Nephron (organoid): Measurements from ENCODE around the gene CD300H.

Experiments
- H3K27ac Mint-ChIP-seq, 3 experiments: 2 replicates each; pipeline ENCODE4 v1.8.0; 2020; ENCODE audit warnings: mixed read lengths in 3 of 3, mild to moderate bottlenecking in 2 of 3, moderate library complexity in 1 of 3
- H3K27me3 Mint-ChIP-seq: 2 replicates; pipeline ENCODE4 v1.8.0; 2021; ENCODE audit warnings: low read depth, mild to moderate bottlenecking, moderate library complexity, mixed read lengths
- H3K36me3 Mint-ChIP-seq: 2 replicates; pipeline ENCODE4 v1.8.0; 2020; ENCODE audit warnings: low read depth, mixed read lengths
- H3K4me1 Mint-ChIP-seq: 2 replicates; pipeline ENCODE4 v1.8.0; 2020; ENCODE audit warnings: mixed read lengths
- H3K4me3 Mint-ChIP-seq, 3 experiments: 2 replicates each; pipeline ENCODE4 v1.8.0; 2020; ENCODE audit warnings: mild to moderate bottlenecking in 3 of 3, mixed read lengths in 3 of 3, moderate library complexity in 2 of 3
- H3K9me3 Mint-ChIP-seq: 2 replicates; pipeline ENCODE4 v1.8.0; 2020; ENCODE audit warnings: mixed read lengths
- TF ChIP-seq, protein P1 (sequence below), 3 experiments: fragments of 200-600 bp; sonication (generic); IDR thresholded peaks; one replicate each; pipeline ENCODE4 v1.5.0; 2021; ENCODE audit warnings: antibody characterized with exemption in 3 of 3; ENCODE audit not compliant: unreplicated experiment in 3 of 3

The CD300H gene

DNA sequence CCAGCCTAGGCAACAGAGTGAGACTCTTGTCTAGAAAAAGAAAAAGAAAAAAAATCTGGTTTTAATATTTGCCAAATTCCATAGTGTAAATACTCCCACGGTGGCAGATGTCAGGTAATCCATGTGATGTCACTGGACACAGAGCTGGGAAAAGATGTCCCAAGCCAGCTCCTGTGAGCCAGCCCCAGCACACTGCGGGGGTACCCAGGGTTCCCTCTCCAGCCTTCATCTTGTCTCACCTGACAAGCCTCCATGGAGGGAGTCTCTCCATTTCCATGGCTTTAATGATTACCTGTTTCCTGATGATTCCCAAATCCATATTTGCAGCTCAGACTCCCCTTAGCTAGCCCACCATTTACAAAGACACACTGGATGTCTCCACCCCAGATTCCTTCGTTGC, 40.6 kb downstream of the CD300H start:
- Mint-ChIP-seq H3K9me3 (no peaks in the 10 kb centered on the region), H3K27ac (no peak overlapping the region), H3K27me3 (peaks cover 46% of the 10 kb centered on the region), H3K4me1 (no peaks in the 10 kb centered on the region), H3K36me3 (no peaks in the 10 kb centered on the region), H3K4me3 (no peak overlapping the region)
- TF ChIP-seq, protein P1, sequence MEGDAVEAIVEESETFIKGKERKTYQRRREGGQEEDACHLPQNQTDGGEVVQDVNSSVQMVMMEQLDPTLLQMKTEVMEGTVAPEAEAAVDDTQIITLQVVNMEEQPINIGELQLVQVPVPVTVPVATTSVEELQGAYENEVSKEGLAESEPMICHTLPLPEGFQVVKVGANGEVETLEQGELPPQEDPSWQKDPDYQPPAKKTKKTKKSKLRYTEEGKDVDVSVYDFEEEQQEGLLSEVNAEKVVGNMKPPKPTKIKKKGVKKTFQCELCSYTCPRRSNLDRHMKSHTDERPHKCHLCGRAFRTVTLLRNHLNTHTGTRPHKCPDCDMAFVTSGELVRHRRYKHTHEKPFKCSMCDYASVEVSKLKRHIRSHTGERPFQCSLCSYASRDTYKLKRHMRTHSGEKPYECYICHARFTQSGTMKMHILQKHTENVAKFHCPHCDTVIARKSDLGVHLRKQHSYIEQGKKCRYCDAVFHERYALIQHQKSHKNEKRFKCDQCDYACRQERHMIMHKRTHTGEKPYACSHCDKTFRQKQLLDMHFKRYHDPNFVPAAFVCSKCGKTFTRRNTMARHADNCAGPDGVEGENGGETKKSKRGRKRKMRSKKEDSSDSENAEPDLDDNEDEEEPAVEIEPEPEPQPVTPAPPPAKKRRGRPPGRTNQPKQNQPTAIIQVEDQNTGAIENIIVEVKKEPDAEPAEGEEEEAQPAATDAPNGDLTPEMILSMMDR (IDR thresholded peaks at IDR 0.05; ENCODE audit: unreplicated experiment in 3 of 3): no peak

GRCh38 chr17:74525781-74526288, 41.5 kb downstream of the CD300H start:
- Mint-ChIP-seq H3K27ac (no peak overlapping the region), H3K36me3 (no peaks in the 10 kb centered on the region), H3K27me3 (peaks cover 42% of the 10 kb centered on the region), H3K4me1 (no peaks in the 10 kb centered on the region), H3K9me3 (peaks cover 2% of the 10 kb centered on the region), H3K4me3 (no peak overlapping the region)
- TF ChIP-seq, protein P1 (IDR thresholded peaks at IDR 0.05; ENCODE audit: unreplicated experiment in 3 of 3): no peak

DNA sequence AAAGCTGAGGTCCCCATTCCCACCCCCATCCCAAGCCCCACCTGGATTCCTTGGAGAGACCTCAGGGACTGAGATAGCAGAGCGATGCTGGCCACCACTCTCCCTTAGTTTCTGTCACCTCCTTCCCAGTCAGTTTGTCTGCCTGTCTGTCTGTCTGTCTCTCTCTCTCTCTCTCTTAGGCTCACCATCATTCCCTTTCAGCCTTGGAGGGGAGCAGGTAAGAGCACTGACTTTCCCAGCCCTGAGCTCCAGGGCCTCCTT, 41.9 kb downstream of the CD300H start:
- no peak overlapping the region for H3K4me3 Mint-ChIP-seq
- TF ChIP-seq, protein P1 (IDR thresholded peaks at IDR 0.05; ENCODE audit: unreplicated experiment in 3 of 3): no peak
- H3K4me1 Mint-ChIP-seq: no peaks in the 10 kb centered on the region
- no peaks in the 10 kb centered on the region for H3K36me3 Mint-ChIP-seq
- peaks cover 3% of the 10 kb centered on the region for H3K9me3 Mint-ChIP-seq
- H3K27ac Mint-ChIP-seq: no peak overlapping the region
- peaks cover 38% of the 10 kb centered on the region for H3K27me3 Mint-ChIP-seq

- Mint-ChIP-seq H3K36me3 (no peaks in the 10 kb centered on the region), H3K9me3 (peaks cover 5% of the 10 kb centered on the region), H3K4me3 (no peak overlapping the region), H3K4me1 (no peaks in the 10 kb centered on the region), H3K27me3 (peaks cover 33% of the 10 kb centered on the region), H3K27ac (no peak overlapping the region)
- TF ChIP-seq, protein P1 (IDR thresholded peaks at IDR 0.05; ENCODE audit: unreplicated experiment in 3 of 3): no peak
Measured at GRCh38 chr17:74524653-74525464, 42.5 kb downstream of the CD300H start.

- no peaks in the 10 kb centered on the region for H3K36me3 Mint-ChIP-seq
- H3K9me3 Mint-ChIP-seq: peaks cover 16% of the 10 kb centered on the region
- TF ChIP-seq, protein P1 (IDR thresholded peaks at IDR 0.05; ENCODE audit: unreplicated experiment in 3 of 3): no peak
Measured at GRCh38 chr17:74523308-74523707, 44.0 kb downstream of the CD300H start.

More at GRCh38 chr17:74523308-74523707, 44.0 kb downstream of the CD300H start:
- no peak overlapping the region for H3K4me3 Mint-ChIP-seq
- no peaks in the 10 kb centered on the region for H3K4me1 Mint-ChIP-seq
- H3K27me3 Mint-ChIP-seq: peaks cover 39% of the 10 kb centered on the region
- H3K27ac Mint-ChIP-seq: no peak overlapping the region
